Measurements from ENCODE around the gene B4GALNT4.

GRCh38 chr11:327581-327923 lies 41.7 kb upstream of the B4GALNT4 start:
- TF ChIP-seq CTCF (conservative IDR thresholded peaks at IDR 0.05; ENCODE audit: low read depth, low read length) = no peak
- TF ChIP-seq POLR2A (IDR thresholded peaks at IDR 0.05; ENCODE audit: low read depth, low read length) = no peak
- TF ChIP-seq RFX5 (IDR thresholded peaks at IDR 0.05; ENCODE audit: low read depth, low read length) = no peak
- TF ChIP-seq SMC3 (IDR thresholded peaks at IDR 0.05; ENCODE audit: low read depth, low read length) = no peak
- no peak for TF ChIP-seq RAD21 (IDR thresholded peaks at IDR 0.05; ENCODE audit: low read length)
- no peak for TF ChIP-seq CEBPB (IDR thresholded peaks at IDR 0.05; ENCODE audit: low read depth, low read length)
- no peak for TF ChIP-seq MAFK (IDR thresholded peaks at IDR 0.05; ENCODE audit: low read depth, low read length)
- TF ChIP-seq USF2 (IDR thresholded peaks at IDR 0.05; ENCODE audit: low read depth, low read length) = no peak
- no peak for TF ChIP-seq RCOR1 (IDR thresholded peaks at IDR 0.05; ENCODE audit: insufficient replicate concordance, low read length)
- no peak for TF ChIP-seq BHLHE40 (IDR thresholded peaks at IDR 0.05; ENCODE audit: low read depth, low read length)
